ENCODE data around the gene COL4A3. TPM values are rescaled to one million over a fixed set of nuclear protein-coding genes. Genes with fewer than 3 reads are reported as not detected.

COL4A3 gene
- total and polyA plus RNA-seq, 2 donors (not counting 3 experiments of a cell fraction or from before 2014, with no cell fraction given) = not detected

DNA sequence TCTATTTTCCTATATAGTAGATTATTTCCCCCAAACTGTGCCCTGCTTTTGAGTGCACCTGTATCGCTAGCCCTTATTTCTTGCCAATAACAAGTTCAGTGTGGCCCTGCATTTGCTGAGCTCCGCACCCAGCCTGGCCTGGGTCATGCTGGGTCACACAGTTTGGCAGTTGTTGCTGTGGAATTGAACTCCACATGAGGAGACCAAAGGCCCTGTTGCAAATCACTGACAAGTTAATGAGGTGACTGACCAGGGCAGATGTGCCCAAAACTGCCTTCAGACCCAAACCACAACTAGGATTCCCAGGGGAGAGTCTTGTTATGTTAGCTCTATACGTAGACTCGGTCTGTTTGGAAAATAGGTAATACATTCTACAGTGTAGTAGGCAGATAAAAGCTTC is 31.4 kb upstream of the COL4A3 start:
- H3K9ac ChIP-seq (replicated peaks; ENCODE audit: extremely low read depth, insufficient read depth, low read length) = no peak overlapping the region
- ChIA-PET CTCF (interaction anchor here (1.1 to 6.3 kb wide), 2 partner anchors 105 to 758 kb away, joined by 3 to 104 read pairs; no protein-coding TSS in a partner anchor), POLR2A (no interaction called here)
- H3K79me2 ChIP-seq (ENCODE audit: control insufficient read depth, insufficient read depth, low read length) = no peaks in the 10 kb centered on the region
- H3K4me2 ChIP-seq (ENCODE audit: insufficient read depth, low read length) = no peak overlapping the region
- H4K20me1 ChIP-seq (replicated peaks; ENCODE audit: control insufficient read depth, extremely low read depth, insufficient read depth, low read length) = no peaks in the 10 kb centered on the region
- TF ChIP-seq POLR2A (IDR thresholded peaks at IDR 0.05; ENCODE audit: low read depth, low read length) (no peak), FOS (IDR thresholded peaks at IDR 0.05; ENCODE audit: borderline replicate concordance, insufficient read depth, low read length) (no peak), MYC (IDR thresholded peaks at IDR 0.05; ENCODE audit: low read depth, low read length) (no peak), POLR2AphosphoS5 (IDR thresholded peaks at IDR 0.05; ENCODE audit: insufficient read depth, low read depth, low read length) (no peak), GATA2 (IDR thresholded peaks at IDR 0.05; ENCODE audit: insufficient read depth, insufficient read length, low read depth, low read length) (no peak), EZH2 (IDR thresholded peaks at IDR 0.05; ENCODE audit: borderline replicate concordance, low read depth, low read length, severe bottlenecking) (no peak), JUN (IDR thresholded peaks at IDR 0.05; ENCODE audit: borderline replicate concordance, insufficient read depth, insufficient read length, low read depth) (no peak)
- TF ChIP-seq, protein P1, sequence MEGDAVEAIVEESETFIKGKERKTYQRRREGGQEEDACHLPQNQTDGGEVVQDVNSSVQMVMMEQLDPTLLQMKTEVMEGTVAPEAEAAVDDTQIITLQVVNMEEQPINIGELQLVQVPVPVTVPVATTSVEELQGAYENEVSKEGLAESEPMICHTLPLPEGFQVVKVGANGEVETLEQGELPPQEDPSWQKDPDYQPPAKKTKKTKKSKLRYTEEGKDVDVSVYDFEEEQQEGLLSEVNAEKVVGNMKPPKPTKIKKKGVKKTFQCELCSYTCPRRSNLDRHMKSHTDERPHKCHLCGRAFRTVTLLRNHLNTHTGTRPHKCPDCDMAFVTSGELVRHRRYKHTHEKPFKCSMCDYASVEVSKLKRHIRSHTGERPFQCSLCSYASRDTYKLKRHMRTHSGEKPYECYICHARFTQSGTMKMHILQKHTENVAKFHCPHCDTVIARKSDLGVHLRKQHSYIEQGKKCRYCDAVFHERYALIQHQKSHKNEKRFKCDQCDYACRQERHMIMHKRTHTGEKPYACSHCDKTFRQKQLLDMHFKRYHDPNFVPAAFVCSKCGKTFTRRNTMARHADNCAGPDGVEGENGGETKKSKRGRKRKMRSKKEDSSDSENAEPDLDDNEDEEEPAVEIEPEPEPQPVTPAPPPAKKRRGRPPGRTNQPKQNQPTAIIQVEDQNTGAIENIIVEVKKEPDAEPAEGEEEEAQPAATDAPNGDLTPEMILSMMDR (IDR thresholded peaks at IDR 0.05; ENCODE audit: extremely low read depth in 1 of 2, insufficient read depth in 1 of 2, low read depth in 1 of 2, low read length in 2 of 2) = no peak
- TF ChIP-seq, protein P2, sequence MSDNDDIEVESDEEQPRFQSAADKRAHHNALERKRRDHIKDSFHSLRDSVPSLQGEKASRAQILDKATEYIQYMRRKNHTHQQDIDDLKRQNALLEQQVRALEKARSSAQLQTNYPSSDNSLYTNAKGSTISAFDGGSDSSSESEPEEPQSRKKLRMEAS (IDR thresholded peaks at IDR 0.05; ENCODE audit: insufficient read depth, insufficient read length) = no peak
- no peak overlapping the region for H2AFZ ChIP-seq (ENCODE audit: low read depth, low read length)
- no peaks in the 10 kb centered on the region for H3K9me3 ChIP-seq (replicated peaks; ENCODE audit: control insufficient read depth, insufficient read depth, low read length)
- FAIRE-seq (no peak), DNase-seq (ENCODE audit: low read depth, low spot score) (no peak)
- no peak overlapping the region for H3K27ac ChIP-seq (ENCODE audit: insufficient read depth, low read depth, low read length)
- dilution Hi-C loops (cut with MboI; ENCODE audit: extremely low pct_ligation_motif_present, low sequenced_read_pairs) = no loop called here
- H3K4me3 ChIP-seq (replicated peaks in 1 of 3; ENCODE audit: insufficient read depth in 1 of 3, low read depth in 1 of 3, low read length in 3 of 3) = no peak overlapping the region
- no peaks in the 10 kb centered on the region for H3K36me3 ChIP-seq (ENCODE audit: control insufficient read depth in 2 of 2, extremely low read depth in 1 of 2, insufficient read depth in 2 of 2, low read length in 2 of 2)
- no peaks in the 10 kb centered on the region for H3K9me1 ChIP-seq (replicated peaks; ENCODE audit: control insufficient read depth, extremely low read depth, insufficient read depth, low read length)
- H3K27me3 ChIP-seq (ENCODE audit: control insufficient read depth in 2 of 2, insufficient read depth in 2 of 2, low read length in 2 of 2) = no peaks in the 10 kb centered on the region
- no peaks in the 10 kb centered on the region for H3K4me1 ChIP-seq (ENCODE audit: control insufficient read depth, extremely low read depth, insufficient read depth, low read length)
- BruUV-seq (replicated peaks) = no TSS peak
- intact Hi-C loops (cut with micrococcal nuclease) = loop anchor here (5.0 kb wide), 1 partner anchor 274 kb away; no protein-coding TSS in a partner anchor
